Upper lobe of right lung (tissue), 1 donor: ENCODE results near the gene GAS2L1. TPM values are rescaled to one million over a fixed set of nuclear protein-coding genes. Genes with fewer than 3 reads are reported as not detected.

Source experiments
- ATAC-seq: fragments of 200-7000 bp; cut with Tn5 transposase; one replicate; pipeline ENCODE4 v1.9.1; 2020; ENCODE audit warnings: mild to moderate bottlenecking, moderate library complexity
- DNase-seq: peaks from one replicate; pipeline ENCODE4 v3.0.0-alpha.2; 2020
- H3K27ac ChIP-seq: fragments of 200-600 bp; one replicate; pipeline ENCODE4 v1.8.0; 2022
- H3K27me3 ChIP-seq: fragments of 200-600 bp; one replicate; pipeline ENCODE4 v1.8.0; 2022; ENCODE audit warnings: mild to moderate bottlenecking
- H3K36me3 ChIP-seq: fragments of 200-600 bp; one replicate; pipeline ENCODE4 v1.8.0; 2022
- H3K4me1 ChIP-seq: fragments of 200-600 bp; one replicate; pipeline ENCODE4 v1.8.0; 2022
- H3K4me3 ChIP-seq: fragments of 200-600 bp; one replicate; pipeline ENCODE4 v1.8.0; 2022; ENCODE audit warnings: mild to moderate bottlenecking
- H3K9me3 ChIP-seq: fragments of 200-600 bp; one replicate; pipeline ENCODE4 v1.8.0; 2022
- CTCF ChIP-seq: fragments of 200-600 bp; IDR thresholded peaks from one replicate; pipeline ENCODE4 v1.8.0; 2022; ENCODE audit warnings: antibody characterized with exemption
- intact Hi-C: fragments of 100-400 bp; cut with DNase I; formaldehyde crosslinking; loops from one replicate; pipeline ENCODE4 v1.11.0; 2022
- total RNA-seq: library from RNA; stranded (reverse); fragmentation: NEBNext Ultra II Directional; extraction: Animal tissue kit (Norgen Biotek cat#: 25700); gene quantifications from one replicate; pipeline ENCODE4 v1.2.1, GENCODE V29; 2021
- donor health status: DM: no; HTN: yes; CAD: no; lungs with severe emphysema.

Gene GAS2L1
- total RNA-seq, 1 donor from 2014 or later = 27.2 TPM

DNA sequence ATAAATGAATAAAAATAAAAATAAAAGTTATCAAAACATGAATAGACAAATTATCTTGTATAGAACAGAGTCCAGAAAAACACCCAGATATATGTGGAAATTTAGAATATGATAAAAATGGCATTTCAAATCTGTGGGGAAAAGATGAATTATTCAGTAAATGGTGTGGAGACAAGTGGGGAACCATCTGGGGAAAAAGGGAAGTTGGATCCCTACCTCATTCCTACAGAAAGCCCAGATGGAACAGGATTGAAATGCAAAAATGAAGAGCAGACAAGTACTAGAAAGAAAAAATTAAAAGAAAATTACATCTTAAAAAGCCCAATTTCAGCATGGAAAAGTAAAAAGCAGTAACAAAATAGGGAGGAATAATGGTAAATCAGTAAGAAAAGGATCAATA, 17.2 kb downstream of the GAS2L1 start:
- ATAC-seq (no peak), DNase-seq (no peak)
- TF ChIP-seq CTCF = no peak
- no peaks in the 10 kb centered on the region for H3K27me3 ChIP-seq
- H3K27ac ChIP-seq = no peak overlapping the region
- intact Hi-C loops = no loop called here
- no peak overlapping the region for H3K4me3 ChIP-seq
- no peaks in the 10 kb centered on the region for H3K9me3 ChIP-seq
- H3K4me1 ChIP-seq = no peaks in the 10 kb centered on the region
- H3K36me3 ChIP-seq = peaks cover 24% of the 10 kb centered on the region

GRCh38 chr22:29325356-29325755, 18.9 kb downstream of the GAS2L1 start:
- H3K27me3 ChIP-seq = no peaks in the 10 kb centered on the region
- H3K9me3 ChIP-seq = no peaks in the 10 kb centered on the region
- no peak overlapping the region for H3K4me3 ChIP-seq
- ATAC-seq = no peak
- no peak for TF ChIP-seq CTCF
- intact Hi-C loops = no loop called here
- H3K27ac ChIP-seq = no peak overlapping the region
- no peak for DNase-seq
- H3K4me1 ChIP-seq = no peaks in the 10 kb centered on the region
- H3K36me3 ChIP-seq = peaks cover 39% of the 10 kb centered on the region

DNA sequence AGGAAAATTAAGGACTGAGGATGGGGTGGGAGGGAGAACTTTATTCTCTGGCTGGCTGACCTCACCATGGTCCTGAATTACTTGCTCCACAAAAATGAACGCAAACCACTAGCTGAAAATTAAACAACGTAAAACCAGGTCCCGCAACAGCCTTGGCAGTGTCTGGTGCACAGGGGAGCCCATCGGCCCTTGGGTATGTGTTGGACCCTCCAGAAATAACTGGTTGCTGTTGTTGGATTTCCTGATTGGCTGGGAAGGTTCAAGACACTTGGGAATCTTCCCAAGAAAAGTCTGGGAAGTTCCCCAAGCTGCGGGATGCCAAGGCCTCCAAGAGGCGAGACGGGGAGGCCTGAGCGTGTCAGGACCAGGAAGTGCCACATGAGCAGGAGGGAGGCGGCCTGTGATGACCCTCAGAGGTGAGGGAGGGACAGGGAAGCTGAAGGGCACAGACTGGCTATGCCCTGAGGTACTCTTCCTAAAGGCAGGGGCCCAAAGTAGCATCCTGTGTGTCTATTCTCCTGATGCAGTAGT, 19.4 kb downstream of the GAS2L1 start:
- Histone ChIP-seq H3K9me3 (no peaks in the 10 kb centered on the region), H3K4me1 (no peaks in the 10 kb centered on the region), H3K4me3 (no peak overlapping the region), H3K27me3 (no peaks in the 10 kb centered on the region), H3K27ac (no peak overlapping the region), H3K36me3 (peaks cover 44% of the 10 kb centered on the region)
- TF ChIP-seq CTCF = no peak
- no peak for ATAC-seq
- no peak for DNase-seq
- intact Hi-C loops = no loop called here

DNA sequence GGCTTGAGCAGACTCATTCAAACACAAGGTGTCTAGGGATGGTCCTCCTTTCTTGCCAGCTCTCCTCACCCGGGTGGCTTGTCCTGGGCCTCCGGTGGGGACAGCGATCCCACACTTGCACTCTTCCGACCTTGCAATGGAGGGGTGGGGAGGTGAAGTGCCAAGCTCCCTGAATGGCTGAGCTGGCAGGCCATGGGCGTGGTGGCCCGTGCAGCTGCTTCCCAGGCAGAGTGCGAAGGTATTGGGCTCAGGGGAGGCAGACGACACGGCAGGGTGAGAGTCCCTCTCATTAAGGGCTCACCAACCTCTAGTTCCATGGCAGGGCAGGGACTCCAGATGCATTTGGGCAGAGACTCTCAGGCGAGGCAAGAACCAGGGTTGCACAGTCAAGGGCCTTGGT, 20.0 kb downstream of the GAS2L1 start:
- Histone ChIP-seq H3K27me3 (no peaks in the 10 kb centered on the region), H3K4me3 (no peak overlapping the region), H3K27ac (no peak overlapping the region), H3K4me1 (no peaks in the 10 kb centered on the region), H3K9me3 (no peaks in the 10 kb centered on the region), H3K36me3 (peaks cover 48% of the 10 kb centered on the region)
- intact Hi-C loops = no loop called here
- DNase-seq (no peak), ATAC-seq (no peak)
- no peak for TF ChIP-seq CTCF

GRCh38 chr22:29327089-29327764, 20.8 kb downstream of the GAS2L1 start:
- Histone ChIP-seq H3K4me1 (no peaks in the 10 kb centered on the region), H3K9me3 (no peaks in the 10 kb centered on the region), H3K27me3 (no peaks in the 10 kb centered on the region), H3K27ac (no peak overlapping the region), H3K4me3 (no peak overlapping the region), H3K36me3 (peaks cover 56% of the 10 kb centered on the region)
- ATAC-seq (peak; percentile 2), DNase-seq (no peak)
- no peak for TF ChIP-seq CTCF
- intact Hi-C loops = no loop called here
